Gastroesophageal sphincter (tissue), 3 donors: ENCODE results near the gene STK32B.

Experiments
- CTCF ChIP-seq, 4 experiments: fragments of 200-600 bp in 2 of 4; fragments of 450-650 bp in 2 of 4; sonication (generic) in 1 of 4; IDR thresholded peaks; one replicate each; pipeline ENCODE4 v1.5.1; 2017 to 2019; ENCODE audit warnings: antibody characterized with exemption in 4 of 4, mild to moderate bottlenecking in 2 of 4, moderate library complexity in 2 of 4
- POLR2A ChIP-seq, 2 donors: fragments of 450-650 bp; IDR thresholded peaks; one replicate each; pipeline ENCODE4 v1.6.1; 2017; ENCODE audit warnings: antibody characterized with exemption in 2 of 2, mild to moderate bottlenecking in 2 of 2, moderate library complexity in 1 of 2
- POLR2AphosphoS5 ChIP-seq: sonication (generic); formaldehyde crosslinking; IDR thresholded peaks from one replicate; pipeline ENCODE4 v1.6.1; 2017; ENCODE audit warnings: antibody characterized with exemption

GRCh38 chr4:5465529-5465928 is 414.2 kb downstream of the STK32B start:
- TF ChIP-seq CTCF (IDR thresholded peaks at IDR 0.05) = no peak
- no peak for TF ChIP-seq POLR2A (IDR thresholded peaks at IDR 0.05)
- TF ChIP-seq POLR2AphosphoS5 = no peak
